Measurements from ENCODE around the gene SLC6A1.

Gene SLC6A1

GRCh38 chr3:10992017-10992942 lies at the start of gene SLC6A1:
Gene SLC6A1, plus strand, starts transcription at chr3:10992748. Its CDS starts 24,464 bp downstream, at chr3:11017212.
- TF ChIP-seq CTCF (IDR thresholded peaks at IDR 0.05; ENCODE audit: insufficient read depth, low read depth, low read length, missing control alignments) = no peak
- no peak for DNase-seq (ENCODE audit: low read depth)
- no peak within 1 kb of the TSS for H3K4me3 ChIP-seq (ENCODE audit: low read depth, low read length)

- no peak for DNase-seq (ENCODE audit: low read depth)
- no peak for TF ChIP-seq CTCF (IDR thresholded peaks at IDR 0.05; ENCODE audit: insufficient read depth, low read depth, low read length, missing control alignments)
These were observed 47.7 kb upstream of the SLC6A1 start for GRCh38 chr3:10944866-10945265.

GRCh38 chr3:10945683-10946287 lies 46.8 kb upstream of the SLC6A1 start:
- TF ChIP-seq CTCF (IDR thresholded peaks at IDR 0.05; ENCODE audit: insufficient read depth, low read depth, low read length, missing control alignments) = peak; percentile 84
- DNase-seq (ENCODE audit: low read depth) = peak; percentile 59
- H3K4me3 ChIP-seq (ENCODE audit: low read depth, low read length) = no peak overlapping the region

More at GRCh38 chr3:10944866-10945265, 47.7 kb upstream of the SLC6A1 start:
- no peak overlapping the region for H3K4me3 ChIP-seq (ENCODE audit: low read depth, low read length)

- DNase-seq (ENCODE audit: low read depth) = no peak
- H3K4me3 ChIP-seq (ENCODE audit: low read depth, low read length) = no peak overlapping the region
- TF ChIP-seq CTCF (IDR thresholded peaks at IDR 0.05; ENCODE audit: insufficient read depth, low read depth, low read length, missing control alignments) = no peak
These were observed 46.0 kb upstream of the SLC6A1 start for GRCh38 chr3:10946526-10946925.

- no peak for TF ChIP-seq CTCF (IDR thresholded peaks at IDR 0.05; ENCODE audit: insufficient read depth, low read depth, low read length, missing control alignments)
- no peak for DNase-seq (ENCODE audit: low read depth)
- no peak overlapping the region for H3K4me3 ChIP-seq (ENCODE audit: low read depth, low read length)
These were observed 44.2 kb upstream of the SLC6A1 start for GRCh38 chr3:10948326-10948725.

- no peak for TF ChIP-seq CTCF (IDR thresholded peaks at IDR 0.05; ENCODE audit: insufficient read depth, low read depth, low read length, missing control alignments)
- no peak overlapping the region for H3K4me3 ChIP-seq (ENCODE audit: low read depth, low read length)
- no peak for DNase-seq (ENCODE audit: low read depth)
These were observed 43.4 kb upstream of the SLC6A1 start for GRCh38 chr3:10949197-10949596.

Measured in GM12865 (cell line).